ENCODE results near the gene TMEM95.
"Not testable (repeated sequence)": the region's sequence is repeated elsewhere in the genome, so short reads cannot be mapped to it uniquely, and the experiment has no call there.

Gene TMEM95

GRCh38 chr17:7347630-7348477 lies 7.1 kb upstream of the TMEM95 start:
- no peak for TF ChIP-seq ZNF274 (IDR thresholded peaks at IDR 0.05; ENCODE audit: low read depth, low read length)
- H3K4me3 ChIP-seq (ENCODE audit: low read length), result no peak overlapping the region

DNA sequence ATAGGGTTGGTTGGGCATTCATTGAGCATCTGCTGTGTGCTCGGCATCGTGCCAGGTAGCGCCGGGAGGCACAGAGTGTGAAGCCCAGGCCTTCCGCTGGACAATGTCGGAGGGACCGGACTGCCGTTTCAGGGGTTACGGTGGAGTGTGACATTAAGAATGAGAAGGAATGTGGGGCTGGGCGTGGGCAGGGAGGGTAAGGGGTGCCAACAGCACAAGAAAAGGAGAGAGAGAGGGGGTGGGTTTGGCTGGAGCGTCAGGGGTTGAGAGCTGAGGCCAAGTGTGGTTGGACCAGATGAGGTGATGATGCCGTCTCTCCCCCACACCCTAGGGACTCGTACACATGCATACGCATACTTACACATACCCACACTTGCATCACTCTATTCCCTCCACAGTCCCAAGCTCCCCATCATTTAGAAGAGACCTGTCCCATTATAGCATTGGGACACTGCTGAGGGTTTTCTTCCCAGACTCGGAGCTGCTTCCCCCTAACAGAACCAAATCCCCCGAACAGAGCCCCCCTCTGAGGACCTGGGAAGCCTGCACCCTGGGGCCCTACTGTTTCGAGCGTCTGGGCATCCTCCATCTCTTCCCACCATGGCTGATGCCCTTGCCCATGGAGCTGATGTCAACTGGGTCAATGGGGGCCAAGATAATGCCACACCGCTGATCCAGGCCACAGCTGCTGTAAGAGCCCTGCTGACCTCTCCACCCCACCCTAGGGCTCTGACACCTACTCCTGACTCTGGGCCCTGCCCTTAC lies 6.3 kb upstream of the TMEM95 start:
- no peak overlapping the region for H3K4me3 ChIP-seq (ENCODE audit: low read length)
- TF ChIP-seq ZNF274 (IDR thresholded peaks at IDR 0.05; ENCODE audit: low read depth, low read length), result no peak

- no peak for TF ChIP-seq ZNF274 (IDR thresholded peaks at IDR 0.05; ENCODE audit: low read depth, low read length)
- peak within 1 kb of the TSS; percentile 77 for H3K4me3 ChIP-seq (ENCODE audit: low read length)
Measured at GRCh38 chr17:7351665-7352502, 3.1 kb upstream of the TMEM95 start, which contains the start of gene KCTD11. TSS of gene KCTD11 (plus strand) at chr17:7352162.

GRCh38 chr17:7352503-7352889 lies 2.5 kb upstream of the TMEM95 start:
- peak overlapping the region; percentile 77 for H3K4me3 ChIP-seq (ENCODE audit: low read length)
- no peak for TF ChIP-seq ZNF274 (IDR thresholded peaks at IDR 0.05; ENCODE audit: low read depth, low read length)

GRCh38 chr17:7352910-7353635 lies 1.9 kb upstream of the TMEM95 start:
- no peak for TF ChIP-seq ZNF274 (IDR thresholded peaks at IDR 0.05; ENCODE audit: low read depth, low read length)
- H3K4me3 ChIP-seq (ENCODE audit: low read length), result no peak overlapping the region; the same call in 1 of the 2 replicates

- no peak overlapping the region for H3K4me3 ChIP-seq (ENCODE audit: low read length)
- no peak for TF ChIP-seq ZNF274 (IDR thresholded peaks at IDR 0.05; ENCODE audit: low read depth, low read length)
Measured at GRCh38 chr17:7354262-7354843, 603 bp upstream of the TMEM95 start.

DNA sequence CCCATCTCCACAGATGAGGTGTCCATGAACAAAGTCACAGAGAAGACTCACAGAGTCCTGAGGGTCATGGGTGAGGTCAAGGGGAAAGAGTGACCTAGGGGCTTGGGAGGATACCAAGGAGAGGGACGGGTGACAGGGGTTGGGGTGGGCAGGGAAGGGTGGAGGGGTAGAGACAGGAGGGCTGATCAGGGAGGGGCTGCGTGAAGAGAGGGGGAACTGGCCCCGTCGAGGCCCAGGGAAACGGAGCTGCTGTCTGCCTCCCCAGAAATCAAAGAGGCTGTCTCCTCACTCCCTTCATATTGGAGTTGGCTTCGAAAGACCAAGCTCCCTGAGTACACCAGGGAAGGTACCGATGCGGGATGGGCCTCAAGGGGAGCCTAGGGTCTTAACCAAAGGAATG lies 617 bp downstream of the TMEM95 start:
- H3K4me3 ChIP-seq (ENCODE audit: low read length), result no peak overlapping the region
- no peak for TF ChIP-seq ZNF274 (IDR thresholded peaks at IDR 0.05; ENCODE audit: low read depth, low read length)

DNA sequence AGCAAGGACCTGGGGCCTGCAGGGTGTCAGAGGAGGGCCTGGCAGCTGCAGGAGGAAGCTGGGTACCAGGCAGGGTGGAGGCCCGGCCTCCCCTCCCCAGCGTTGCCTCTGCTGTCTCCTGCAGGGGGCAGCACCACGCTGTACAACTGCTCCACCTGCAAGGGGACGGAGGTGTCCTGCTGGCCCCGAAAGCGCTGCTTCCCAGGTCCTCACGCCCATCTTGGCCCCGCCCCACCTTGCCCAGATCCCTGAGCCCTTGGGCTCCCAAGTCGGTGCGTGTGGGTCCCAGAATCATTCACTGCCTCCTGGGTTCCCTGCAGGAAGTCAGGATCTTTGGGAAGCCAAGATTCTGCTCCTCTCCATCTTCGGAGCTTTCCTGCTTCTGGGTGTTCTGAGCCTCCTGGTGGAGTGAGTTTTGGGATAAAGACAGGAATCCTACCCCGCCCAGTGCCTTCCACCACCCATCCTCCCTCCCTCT lies 1.2 kb downstream of the TMEM95 start:
- H3K4me3 ChIP-seq (ENCODE audit: low read length), result no peak overlapping the region
- TF ChIP-seq ZNF274 (IDR thresholded peaks at IDR 0.05; ENCODE audit: low read depth, low read length), result no peak

GRCh38 chr17:7356756-7357155 lies 1.8 kb downstream of the TMEM95 start:
- TF ChIP-seq ZNF274 (IDR thresholded peaks at IDR 0.05; ENCODE audit: low read depth, low read length), result no peak
- H3K4me3 ChIP-seq (ENCODE audit: low read length), result no peak overlapping the region

DNA sequence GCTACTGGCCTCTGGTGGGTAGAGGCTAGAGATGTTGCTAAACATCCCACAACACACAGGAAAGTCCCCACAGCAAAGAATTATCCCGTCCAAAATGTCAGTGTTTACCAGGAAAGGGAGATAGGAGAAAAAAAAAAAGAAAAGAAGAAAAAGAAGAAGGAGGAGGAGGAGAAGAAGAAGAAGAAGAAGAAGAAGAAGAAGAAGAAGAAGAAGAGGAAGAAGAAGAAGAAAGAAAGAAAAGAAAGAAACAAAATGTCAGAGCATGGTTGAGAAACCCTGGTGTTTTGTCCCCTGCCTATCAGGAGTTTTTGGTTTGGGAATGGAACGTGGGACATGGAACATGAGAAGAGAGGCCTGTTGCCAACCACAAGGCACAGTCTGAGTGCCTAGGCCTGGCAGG lies 2.4 kb downstream of the TMEM95 start:
- TF ChIP-seq ZNF274 (IDR thresholded peaks at IDR 0.05; ENCODE audit: low read depth, low read length), result no peak
- no peak overlapping the region for H3K4me3 ChIP-seq (ENCODE audit: low read length)

GRCh38 chr17:7361906-7362305 lies 7.0 kb downstream of the TMEM95 start:
- no peak overlapping the region for H3K4me3 ChIP-seq (ENCODE audit: low read length)
- no peak for TF ChIP-seq ZNF274 (IDR thresholded peaks at IDR 0.05; ENCODE audit: low read depth, low read length)

- TF ChIP-seq ZNF274 (IDR thresholded peaks at IDR 0.05; ENCODE audit: low read depth, low read length), result no peak
- H3K4me3 ChIP-seq (ENCODE audit: low read length), result no peak overlapping the region
Measured at GRCh38 chr17:7363311-7363710, 8.4 kb downstream of the TMEM95 start.

DNA sequence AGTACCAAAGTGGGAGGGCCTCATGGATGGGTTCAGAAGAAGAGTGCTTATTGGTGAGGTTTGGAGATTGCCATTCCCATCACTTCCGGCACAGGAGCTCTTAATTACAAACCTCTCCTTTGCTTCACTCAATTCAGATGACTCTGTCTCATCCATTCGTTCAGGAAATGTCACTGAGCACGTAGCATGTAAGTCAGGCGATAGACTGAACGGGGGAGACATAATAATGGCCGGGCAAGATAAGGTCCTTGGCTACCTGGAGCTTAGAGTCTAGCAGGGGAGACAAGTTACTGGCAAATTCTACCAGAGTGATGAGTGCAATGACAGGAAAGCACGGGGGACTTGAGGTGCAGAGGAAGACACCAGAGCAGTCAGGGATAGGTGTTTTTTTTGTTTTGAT lies 11.0 kb downstream of the TMEM95 start:
- not testable (repeated sequence) for H3K4me3 ChIP-seq (ENCODE audit: low read length)
